NCI-H146 (cell line): ENCODE measurements around the gene TADA1.

Experiments
- DNase-seq: peaks from one replicate; lab custom pipeline; 2025; lab: John Stamatoyannopoulos, UW

TADA1 gene

DNA sequence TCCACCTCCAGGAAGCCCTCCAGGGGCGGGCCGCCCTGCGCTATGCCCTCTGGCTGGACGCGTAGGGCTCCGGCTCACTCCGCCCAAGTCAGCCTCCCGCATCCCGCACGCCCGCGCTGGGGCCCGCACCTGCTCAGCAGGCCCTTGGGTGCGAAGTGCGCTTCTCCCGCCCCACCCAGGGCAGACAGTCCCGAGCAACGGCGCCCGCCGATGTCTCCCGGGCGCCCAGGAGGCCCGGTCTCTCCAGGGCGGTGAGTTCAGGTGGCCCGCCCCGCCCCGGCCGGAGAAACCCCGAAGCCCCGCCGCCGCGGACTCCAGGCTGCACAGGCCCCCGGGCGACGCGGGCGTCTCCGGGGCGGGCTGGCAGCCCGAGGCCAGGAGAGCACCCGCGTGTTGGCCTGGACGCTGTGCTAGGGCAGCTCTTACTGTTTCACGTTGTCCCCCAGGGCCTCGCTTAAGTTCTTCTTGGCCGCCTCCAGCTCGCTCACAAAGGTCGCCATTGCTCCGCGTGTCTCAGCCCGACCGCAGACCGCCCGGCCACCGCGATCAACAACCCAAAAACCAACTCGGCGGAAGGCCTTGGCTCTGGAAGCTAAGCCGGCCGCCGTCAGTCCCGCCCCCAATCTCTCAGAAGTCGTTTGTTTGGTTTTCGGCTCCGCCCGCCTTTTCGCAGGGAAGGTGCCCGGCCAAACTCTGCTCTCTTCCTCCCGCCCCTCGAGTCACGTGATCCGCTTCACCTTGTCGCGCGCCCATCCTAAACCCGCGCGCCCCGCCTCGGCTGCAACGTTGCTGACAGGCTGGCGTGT is at the start of gene TADA1:
Gene TADA1 (minus strand): TSS at position 531 of the 806 bp plus-strand sequence. CDS start 31 bp downstream, at position 500.
- DNase-seq = peak; percentile 99

GRCh38 chr1:166924823-166925541 is 48.9 kb upstream of the TADA1 start:
- DNase-seq = no peak

- DNase-seq = no peak
Measured at GRCh38 chr1:166920561-166921475, 44.8 kb upstream of the TADA1 start.

GRCh38 chr1:166918956-166919316 is 42.9 kb upstream of the TADA1 start:
- DNase-seq = no peak

- DNase-seq = no peak
Measured at GRCh38 chr1:166918088-166918955, 42.3 kb upstream of the TADA1 start.

DNA sequence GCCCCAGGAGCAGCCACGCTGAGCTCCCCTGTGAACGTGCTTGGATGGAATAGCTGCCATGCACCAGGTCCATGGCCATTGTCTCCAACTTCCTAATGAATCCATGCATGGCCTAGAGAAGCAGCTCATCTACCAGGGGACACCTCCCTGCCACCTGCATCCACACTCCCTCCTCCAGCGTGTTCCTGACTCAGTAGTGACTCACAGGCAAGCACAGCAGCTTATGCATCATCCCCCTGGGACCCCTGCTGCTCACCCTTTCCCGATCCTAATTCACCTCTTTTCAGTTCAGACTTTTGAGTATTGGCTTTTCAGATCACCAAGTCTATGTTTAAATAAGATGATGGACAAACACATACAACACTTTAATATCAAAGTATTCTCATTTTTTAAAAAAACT is 39.9 kb upstream of the TADA1 start:
- no peak for DNase-seq

GRCh38 chr1:166915042-166915441 is 39.0 kb upstream of the TADA1 start:
- DNase-seq = no peak

DNA sequence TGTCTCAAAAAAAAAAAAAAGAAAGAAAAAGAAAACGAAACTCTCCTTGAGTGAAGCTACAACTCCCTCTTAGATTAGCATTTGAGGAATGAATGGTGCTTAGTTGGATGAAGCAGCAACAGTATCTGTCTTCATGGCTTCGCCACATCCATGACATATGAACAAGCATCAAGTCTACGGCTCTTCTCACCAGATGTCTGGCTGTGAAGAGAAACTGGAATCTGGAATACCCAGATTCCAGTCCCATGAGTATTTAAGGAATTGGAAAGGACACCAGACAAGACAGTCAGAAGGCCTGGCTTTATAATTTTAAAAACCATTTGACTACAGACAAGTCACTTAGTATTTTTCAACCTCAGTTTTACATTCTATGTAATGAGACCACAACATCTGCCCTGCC is 38.0 kb upstream of the TADA1 start:
- no peak for DNase-seq

DNA sequence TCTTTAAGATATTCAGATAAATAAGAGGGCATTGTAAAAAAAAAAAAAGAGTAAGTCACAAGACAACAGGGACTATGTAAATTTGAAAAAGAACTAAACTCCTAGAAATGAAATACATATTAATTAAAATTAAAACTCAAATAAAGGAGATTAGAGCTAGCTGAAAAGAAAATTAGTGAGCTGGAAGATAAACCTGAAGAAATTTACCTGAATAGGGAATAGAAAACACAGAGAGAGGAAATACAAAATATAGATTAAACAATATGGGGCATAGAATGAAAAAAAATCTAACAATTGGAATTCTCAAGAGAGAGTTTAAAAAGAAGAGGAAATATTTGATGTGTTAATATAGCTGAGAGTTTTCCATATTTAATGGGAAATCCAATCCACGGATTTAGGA is 35.6 kb upstream of the TADA1 start:
- DNase-seq = no peak

DNA sequence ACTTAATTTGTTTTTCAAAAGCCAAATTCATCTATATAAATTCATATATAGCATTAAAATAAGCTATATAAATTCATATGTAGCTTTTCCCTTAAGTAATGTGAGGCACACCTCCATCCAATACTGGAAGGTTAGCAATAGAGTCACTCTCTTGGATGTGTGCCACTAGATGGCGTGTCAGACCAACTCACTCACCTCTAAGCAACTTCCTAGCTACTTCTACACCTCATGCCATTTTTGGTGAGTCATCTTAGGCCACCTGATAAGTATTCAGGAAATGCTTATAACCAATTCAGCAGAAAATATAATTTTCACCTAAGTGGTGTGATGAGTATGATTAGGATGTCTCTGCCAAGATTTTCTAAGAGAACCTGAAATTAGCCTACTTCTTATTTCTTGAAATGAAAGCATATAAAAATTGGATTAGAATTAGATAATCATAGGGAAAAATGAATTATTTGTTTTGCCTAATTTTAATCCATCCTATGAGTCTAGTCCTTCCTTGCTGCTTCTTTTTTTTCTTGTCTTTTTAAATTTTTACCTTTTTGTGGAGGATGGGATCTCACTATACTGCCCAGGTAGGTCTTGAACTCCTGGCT is 34.4 kb upstream of the TADA1 start:
- DNase-seq = peak; percentile 83

DNA sequence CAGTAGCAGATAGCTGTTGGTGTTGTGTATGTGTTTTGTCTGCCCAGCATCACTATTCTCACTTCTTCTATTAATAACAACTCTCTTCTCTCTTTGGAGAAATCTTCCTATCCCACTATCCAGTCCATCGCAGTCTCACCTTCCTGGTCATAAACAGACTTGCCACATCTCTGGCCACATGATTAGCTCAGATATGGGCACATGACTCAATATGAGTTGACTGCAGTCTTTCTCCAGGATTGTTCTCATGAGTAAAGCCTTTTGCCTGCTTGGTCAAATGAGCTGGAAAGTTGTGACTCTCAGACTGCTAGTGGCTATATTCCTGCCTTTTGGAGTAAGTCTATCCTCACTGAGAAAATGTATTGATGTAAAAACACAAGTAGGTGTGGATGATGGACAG is 32.9 kb upstream of the TADA1 start:
- DNase-seq = no peak

DNA sequence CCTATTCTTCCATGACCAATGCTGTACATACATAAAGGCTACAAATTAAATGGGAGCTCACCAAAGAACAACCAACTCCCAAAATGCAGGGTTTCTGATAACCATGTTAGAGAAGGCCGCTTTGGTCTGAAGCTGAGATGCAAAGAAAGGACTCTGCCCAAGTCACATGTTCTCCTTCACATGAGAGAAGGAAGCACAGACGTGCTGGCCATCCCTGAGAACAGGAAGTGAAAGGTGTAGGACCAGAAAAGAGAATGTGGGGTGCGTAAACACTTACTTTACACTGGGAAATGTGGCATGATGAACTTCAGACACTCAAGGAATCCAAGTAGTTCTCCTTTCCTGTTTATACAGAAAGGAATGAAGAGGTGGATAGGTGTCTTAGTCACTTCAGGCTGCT is 31.7 kb upstream of the TADA1 start:
- DNase-seq = no peak

DNA sequence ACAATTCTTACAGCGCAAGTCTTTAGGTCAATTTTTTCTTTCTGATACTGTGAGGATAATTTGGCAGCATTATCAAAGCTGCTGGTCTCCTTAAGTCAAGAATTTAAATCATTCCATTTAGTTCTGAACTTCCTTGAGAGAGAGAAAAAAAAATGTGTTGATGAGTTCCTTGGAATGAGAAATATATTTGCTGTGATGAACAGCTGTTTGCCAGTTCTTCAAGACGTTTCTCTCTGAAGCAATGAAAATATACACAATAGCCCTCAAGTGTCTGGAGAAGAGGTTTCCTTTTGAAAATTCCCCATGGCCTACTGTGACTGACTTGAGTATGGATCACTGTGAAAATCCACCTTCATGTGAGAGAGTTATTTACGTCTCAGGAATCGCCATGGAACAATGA is 31.0 kb upstream of the TADA1 start:
- no peak for DNase-seq

- DNase-seq = no peak
Measured at GRCh38 chr1:166906647-166907046, 30.6 kb upstream of the TADA1 start.

- DNase-seq = no peak
Measured at GRCh38 chr1:166905900-166906299, 29.8 kb upstream of the TADA1 start.

GRCh38 chr1:166905136-166905535 is 29.1 kb upstream of the TADA1 start:
- no peak for DNase-seq

DNA sequence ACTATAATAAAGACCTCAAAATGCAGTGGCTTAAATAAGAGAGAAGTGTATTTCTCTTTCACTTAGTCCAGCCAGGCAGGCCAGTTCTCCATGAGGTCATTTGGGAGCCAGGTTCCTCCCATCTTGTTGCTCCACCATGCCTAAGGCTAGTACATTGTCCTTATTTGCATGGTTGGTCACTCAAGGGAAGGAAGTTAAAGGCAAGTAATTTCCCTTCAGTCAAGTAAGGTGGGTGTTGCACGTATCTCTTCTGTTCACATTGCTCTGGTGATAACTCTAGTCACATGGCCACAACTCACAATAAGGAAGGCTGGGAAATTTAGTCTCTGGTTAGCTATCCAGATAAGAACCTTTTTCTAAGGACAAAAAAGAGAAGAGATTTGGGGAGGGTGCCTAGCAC is 27.2 kb upstream of the TADA1 start:
- DNase-seq = no peak

- no peak for DNase-seq
Measured at GRCh38 chr1:166902279-166902678, 26.2 kb upstream of the TADA1 start.

- DNase-seq = no peak
Measured at GRCh38 chr1:166900987-166901386, 24.9 kb upstream of the TADA1 start.

DNA sequence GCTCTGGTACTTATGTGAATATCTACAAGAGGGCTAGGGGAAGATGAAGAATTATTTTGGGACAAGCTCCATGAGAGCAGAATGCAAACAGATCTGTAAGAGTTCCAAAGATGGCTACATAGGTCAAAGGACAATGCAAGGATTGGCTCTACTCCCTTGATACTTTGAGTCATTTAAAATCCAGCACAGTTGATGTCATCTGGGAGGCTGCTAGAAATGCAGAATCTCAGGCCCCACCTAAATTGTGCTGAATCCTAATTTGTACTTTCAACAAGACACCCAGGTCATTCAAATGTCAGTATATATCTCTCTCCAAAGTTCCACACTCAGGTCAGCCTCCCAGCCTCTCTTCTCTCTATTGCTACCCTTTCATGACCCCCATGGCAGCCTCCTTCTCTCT is 23.7 kb upstream of the TADA1 start:
- DNase-seq = no peak

DNA sequence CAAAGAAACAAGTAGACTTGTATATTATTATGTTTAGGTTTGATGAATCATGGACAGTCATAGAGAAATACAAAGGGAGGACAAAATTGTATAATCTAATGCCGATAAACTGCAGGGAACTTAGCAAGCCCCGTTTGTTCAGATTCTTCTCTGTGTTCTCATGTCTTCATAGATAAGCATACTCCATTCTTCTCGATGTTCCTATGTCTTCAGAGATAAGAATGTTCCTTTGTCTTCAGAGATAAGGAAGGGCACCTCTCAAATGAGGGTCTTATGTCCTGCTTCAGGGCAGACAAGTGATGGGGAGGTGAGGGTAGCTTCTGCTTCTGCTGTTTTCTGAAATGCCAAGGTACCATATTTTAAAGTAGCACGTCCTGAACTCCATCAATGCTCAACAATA is 19.7 kb upstream of the TADA1 start:
- no peak for DNase-seq
